Epidermal melanocyte (primary cell): ENCODE results near the gene SSR1.
"Not testable (repeated sequence)": the region's sequence is repeated elsewhere in the genome, so short reads cannot be mapped to it uniquely, and the experiment has no call there.

Source experiments
- DNase-seq: peaks from one replicate; pipeline ENCODE4 v3.0.0; 2011; ENCODE audit warnings: low spot score; ENCODE audit not compliant: insufficient read length

SSR1 gene

DNA sequence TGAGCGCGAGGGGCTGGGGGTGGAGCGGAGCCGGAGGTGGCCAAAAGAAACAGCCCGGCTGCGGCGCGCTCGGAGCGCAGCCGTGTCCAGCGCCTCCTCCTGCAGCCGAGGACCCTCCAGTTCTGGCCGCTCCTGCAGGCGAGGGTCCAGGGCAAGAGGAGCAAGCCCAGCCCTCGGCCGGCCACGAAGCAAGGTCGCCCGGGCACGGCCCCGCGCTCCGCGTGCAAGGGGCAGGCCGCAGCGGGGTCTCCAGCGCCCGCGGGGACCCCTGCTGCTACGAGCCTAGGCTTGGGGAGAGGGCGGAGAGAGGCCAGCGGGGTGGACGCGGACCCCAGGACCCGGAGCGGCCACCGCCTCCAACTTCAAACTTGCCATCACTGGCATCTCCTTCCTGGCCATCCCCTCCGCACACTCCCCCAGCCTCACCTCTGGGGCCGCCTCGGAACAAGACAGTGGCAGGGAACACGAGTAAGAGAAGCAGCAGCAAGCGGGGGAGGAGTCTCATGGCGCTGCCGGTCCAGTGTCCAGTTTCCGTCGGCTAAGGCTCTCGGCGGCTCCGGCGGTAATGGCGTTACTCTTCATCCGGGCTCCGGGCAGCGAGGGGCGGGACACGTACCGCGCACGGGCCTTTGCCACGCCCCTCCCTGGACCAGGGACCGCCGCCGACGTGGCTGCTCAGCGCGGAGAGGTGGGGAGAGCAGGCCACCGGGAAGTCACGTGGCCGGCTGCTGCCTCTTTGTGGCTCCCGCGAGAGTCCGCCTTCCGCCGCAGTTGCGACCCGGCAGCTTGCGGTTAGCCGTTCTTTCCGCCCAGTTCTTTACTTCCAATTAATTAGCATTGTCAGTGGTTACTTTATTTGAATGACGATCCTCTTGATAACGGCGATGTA, at the start of gene SSR1:
Gene SSR1 (minus strand): TSS at position 584 of the 889 bp plus-strand sequence. CDS start 79 bp downstream, at position 505.
- peak; percentile 99 for DNase-seq

DNA sequence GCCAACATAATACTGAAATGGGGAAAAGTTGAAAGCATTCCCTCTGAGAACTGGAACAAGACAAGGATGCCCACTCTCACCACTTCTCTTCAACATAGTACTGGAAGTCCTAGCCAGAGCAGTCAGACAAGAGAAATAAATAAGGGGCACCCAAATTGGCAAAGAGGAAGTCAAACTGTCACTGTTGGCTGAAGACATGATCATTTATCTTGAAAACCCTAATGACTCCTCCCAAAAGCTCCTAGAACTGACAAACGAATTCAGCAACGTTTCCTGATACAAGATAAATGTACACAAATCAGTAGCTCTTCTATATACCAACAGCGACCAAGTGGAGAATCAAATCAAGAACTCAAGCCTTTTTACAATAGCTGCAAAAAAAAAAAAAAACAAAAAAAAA, 38.9 kb upstream of the SSR1 start:
- not testable (repeated sequence) for DNase-seq

- DNase-seq, result not testable (repeated sequence)
Observed at GRCh38 chr6:7350591-7350990, 37.6 kb upstream of the SSR1 start.

- not testable (repeated sequence) for DNase-seq
Observed at GRCh38 chr6:7347551-7347997, 34.6 kb upstream of the SSR1 start.

GRCh38 chr6:7344773-7345450, 31.9 kb upstream of the SSR1 start:
- not testable (repeated sequence) for DNase-seq

GRCh38 chr6:7343546-7344475, 30.8 kb upstream of the SSR1 start:
- DNase-seq, result no peak

GRCh38 chr6:7341989-7342742, 29.2 kb upstream of the SSR1 start:
- DNase-seq, result no peak

- DNase-seq, result no peak
Observed at GRCh38 chr6:7341271-7341670, 28.3 kb upstream of the SSR1 start.

- not testable (repeated sequence) for DNase-seq
Observed at GRCh38 chr6:7339007-7339732, 26.2 kb upstream of the SSR1 start.

GRCh38 chr6:7338031-7338430, 25.0 kb upstream of the SSR1 start:
- no peak for DNase-seq

- no peak for DNase-seq
Observed at GRCh38 chr6:7335519-7335918, 22.5 kb upstream of the SSR1 start.

DNA sequence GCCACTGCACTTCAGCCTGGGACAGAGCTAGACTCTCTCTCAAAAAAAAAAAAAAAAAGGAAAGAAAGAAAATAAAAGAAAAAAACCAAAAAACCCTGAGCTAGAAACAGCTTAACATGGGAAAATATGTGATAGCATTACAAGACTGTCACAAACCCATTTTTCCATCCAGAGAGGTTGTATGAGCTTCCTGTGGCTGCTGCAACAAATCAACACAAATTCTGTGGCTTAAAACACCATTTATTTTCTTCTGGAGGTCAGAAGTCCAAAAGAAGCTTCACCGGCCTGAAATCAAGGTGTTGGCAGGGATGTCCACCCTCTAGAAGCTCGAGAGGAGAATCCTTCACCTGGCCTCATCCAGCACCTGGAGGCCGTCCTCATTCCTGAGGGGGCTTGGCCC, 21.7 kb upstream of the SSR1 start:
- no peak for DNase-seq

GRCh38 chr6:7332090-7332745, 19.2 kb upstream of the SSR1 start:
- DNase-seq, result no peak

DNA sequence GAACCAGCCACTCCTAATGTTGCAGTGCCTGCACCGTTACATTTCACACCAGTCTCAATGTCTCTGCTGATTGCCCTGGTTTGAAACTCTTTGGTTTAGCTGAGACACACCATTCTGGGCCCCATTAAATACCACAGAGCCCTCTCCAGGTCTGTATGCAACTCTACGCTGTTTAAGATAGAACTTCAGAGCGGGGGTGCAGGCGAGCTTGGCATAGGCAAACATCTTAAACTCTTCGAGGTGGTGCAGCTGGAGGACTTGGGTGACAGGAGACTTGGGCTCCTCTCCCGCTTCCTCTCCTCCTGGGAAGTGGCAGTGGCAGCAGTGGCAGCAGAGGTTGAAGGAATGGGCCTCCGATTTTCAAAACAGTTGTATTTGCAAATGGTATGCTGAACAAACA, 18.5 kb upstream of the SSR1 start:
- DNase-seq, result no peak

GRCh38 chr6:7328243-7328642, 15.2 kb upstream of the SSR1 start:
- no peak for DNase-seq

DNA sequence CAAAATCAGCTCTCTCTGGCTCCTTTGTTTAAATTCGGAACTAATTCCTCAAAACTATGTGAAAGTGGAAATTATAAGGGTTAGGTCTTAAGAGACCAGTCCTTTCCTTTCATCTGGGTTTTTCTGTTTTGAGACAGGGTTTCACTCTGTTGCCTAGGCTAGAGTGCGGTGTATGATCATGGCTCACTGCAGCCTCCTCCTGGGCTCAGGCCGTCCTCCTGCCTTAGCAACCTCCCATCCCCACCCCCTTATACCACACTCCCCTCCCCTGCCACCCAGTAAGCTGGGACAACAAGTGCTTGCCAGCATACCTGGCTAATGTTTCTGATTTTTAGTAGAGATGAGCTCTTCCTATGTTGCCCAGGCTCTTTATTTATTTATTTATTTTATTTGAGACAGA, 12.8 kb upstream of the SSR1 start:
- DNase-seq, result no peak

GRCh38 chr6:7324520-7324919, 11.5 kb upstream of the SSR1 start:
- DNase-seq, result no peak

DNA sequence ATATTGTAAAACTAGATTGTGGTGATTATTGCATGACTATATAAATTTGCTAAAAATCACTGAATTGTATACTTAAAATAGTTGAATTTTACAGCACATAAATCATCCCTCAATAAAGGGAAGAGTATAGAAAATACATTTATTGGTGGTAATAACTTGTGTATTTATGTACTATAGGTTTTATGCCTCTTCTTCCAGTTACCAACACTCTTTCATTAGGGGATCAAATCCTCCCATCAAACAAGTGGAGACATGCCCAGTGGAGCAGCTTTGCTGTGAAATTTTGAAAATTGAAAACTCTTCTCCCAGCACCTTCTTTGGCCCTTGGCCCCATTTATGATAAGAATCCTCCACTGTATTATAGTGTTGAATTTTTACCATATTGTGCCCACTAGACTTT, 10.1 kb upstream of the SSR1 start:
- no peak for DNase-seq

GRCh38 chr6:7321866-7322265, 8.9 kb upstream of the SSR1 start:
- not testable (repeated sequence) for DNase-seq
